ENCODE results near the gene SP6.

The SP6 gene

DNA sequence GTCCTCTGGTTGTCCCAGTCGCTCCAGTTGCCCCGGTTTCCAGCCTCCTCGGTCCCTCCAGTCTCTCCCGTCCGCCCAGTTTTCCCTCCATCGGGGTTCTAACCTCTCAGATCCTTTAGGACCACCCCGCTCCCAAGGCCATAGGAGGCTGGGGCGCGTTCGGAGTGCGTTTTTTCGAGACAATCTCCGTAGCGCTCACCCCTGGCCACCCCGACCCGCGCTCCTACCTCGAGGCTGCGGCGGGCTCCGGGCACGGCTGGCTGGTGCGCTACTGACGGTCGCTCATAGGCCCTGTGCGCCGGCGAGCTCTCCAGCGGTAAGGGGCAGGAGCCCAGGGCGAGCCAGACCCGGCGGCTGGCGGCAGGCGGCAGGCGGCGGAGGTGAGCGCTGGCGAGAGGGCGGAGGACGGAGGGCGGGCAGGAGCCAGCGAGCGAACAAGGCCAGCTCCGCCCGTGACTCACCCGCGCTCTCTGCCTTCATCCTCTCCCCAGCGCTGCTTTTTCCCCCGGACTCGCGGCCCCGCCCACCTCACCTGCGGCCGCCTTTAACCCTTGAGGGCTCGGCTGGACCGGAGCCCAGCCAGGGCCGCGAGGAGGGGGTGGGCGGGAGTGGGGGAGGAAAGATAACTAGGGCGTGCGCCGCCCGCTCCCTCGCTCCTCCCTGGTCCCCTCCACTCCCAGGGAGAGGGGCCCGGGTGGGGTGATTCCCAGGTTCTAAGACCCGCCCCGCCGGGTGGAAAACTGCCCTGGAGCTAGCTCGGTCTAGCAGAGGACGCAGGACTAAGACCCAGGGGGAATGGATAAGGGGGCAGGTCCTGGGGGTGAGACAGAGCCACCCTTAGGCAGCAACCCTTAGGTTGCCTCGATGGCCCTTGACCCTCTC lies at the start of gene SP6:
SP6 (minus strand) TSS at position 472 of the 882 bp plus-strand sequence. CDS start 2,734 bp downstream, outside the sequence.
- DNase-seq = peak; percentile 71

DNA sequence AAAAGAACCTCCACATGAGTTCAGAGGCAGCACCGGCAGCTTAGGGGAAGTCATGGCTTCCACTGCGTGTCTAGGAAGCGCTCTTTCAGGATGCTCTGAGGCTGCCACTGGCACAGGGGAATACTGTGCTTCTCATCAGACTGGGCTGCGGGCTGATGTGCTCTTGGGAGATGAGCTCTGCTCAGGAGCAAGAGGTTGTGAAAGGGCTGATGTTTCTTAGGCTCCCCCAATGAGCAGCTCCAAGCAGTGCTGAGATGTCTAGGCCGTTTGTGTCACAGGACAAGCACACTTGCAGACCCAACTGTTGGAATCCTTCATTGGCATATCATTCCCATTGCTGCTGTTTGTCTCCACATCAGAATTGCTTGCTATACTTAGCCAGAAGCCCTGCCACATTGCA lies 48.7 kb upstream of the SP6 start:
- no peak for DNase-seq

DNA sequence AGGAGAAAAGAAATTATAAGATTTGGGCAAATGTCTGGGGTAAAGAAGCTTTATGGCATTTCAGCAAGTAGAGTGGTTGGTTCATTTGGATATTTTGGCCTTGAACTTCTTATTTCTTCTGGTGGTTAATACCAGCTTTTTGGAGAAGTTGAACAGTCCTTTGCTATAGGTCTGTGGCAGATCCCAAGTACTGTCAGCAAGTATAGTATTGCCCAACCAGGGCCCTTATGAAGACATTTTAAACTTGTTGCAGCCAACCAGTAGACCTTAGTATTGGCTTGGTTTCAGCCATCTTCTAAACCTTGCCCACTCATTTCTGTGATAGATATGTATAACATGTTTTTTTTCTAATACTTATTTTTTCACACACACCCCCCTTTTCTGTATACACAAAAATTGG lies 47.3 kb upstream of the SP6 start:
- no peak for DNase-seq

DNA sequence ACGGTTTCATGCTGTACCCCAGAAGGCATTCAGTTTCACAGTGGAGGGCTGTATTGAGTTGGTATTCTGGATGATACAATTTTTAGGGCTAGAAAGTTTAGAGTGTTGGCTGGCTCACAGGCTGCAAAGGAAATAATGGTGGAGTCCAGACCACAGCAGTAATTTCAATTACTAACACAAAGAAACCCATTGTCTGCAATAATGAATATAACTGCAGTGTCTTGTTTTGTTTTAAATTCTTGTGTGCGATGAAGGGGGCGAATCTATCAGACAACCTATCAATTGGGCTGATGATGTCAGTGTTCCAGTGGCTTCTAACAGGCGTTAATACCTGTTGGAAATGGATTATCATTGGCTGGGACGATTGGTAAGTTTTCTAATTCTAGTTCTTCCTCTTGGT lies 46.6 kb upstream of the SP6 start:
- DNase-seq = no peak

DNA sequence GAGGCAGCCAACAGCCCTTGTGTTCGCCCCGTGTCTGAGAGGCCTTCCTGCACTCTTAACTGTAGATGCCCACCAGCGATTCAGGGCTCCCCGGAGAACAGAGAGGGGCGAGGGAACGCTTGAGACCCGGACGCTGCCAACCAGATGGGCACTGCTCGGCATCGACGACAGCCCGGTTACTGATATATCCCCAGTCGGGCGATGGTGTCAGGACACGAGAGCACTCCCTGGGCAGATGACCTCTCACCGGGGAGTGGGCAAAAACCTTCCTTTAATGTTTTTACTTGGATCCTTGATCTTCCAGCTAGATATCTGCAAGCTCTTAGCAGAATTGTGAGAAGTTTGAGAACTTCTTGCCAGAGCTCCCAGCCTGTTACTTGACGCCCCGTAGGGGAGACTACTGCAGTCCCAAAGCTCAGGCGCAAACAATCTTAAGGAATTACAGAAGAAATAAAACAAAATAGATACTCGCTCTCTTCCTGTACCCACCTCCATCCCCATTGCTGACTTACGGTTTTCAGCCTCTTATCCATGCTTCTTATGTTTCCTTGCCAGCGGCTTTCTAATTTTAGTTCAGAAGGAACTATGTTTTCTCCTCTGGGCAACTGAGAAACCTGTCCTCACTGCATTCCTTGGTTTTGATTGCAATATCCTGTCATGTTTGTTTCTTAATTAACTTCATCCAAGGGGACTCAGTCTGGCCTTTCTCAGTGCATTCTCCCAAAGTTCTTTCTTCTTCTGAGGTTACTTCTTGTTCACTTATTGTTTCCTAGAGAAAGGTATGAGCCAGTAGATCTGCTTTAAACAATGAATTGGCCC lies 45.9 kb upstream of the SP6 start:
- no peak for DNase-seq

DNA sequence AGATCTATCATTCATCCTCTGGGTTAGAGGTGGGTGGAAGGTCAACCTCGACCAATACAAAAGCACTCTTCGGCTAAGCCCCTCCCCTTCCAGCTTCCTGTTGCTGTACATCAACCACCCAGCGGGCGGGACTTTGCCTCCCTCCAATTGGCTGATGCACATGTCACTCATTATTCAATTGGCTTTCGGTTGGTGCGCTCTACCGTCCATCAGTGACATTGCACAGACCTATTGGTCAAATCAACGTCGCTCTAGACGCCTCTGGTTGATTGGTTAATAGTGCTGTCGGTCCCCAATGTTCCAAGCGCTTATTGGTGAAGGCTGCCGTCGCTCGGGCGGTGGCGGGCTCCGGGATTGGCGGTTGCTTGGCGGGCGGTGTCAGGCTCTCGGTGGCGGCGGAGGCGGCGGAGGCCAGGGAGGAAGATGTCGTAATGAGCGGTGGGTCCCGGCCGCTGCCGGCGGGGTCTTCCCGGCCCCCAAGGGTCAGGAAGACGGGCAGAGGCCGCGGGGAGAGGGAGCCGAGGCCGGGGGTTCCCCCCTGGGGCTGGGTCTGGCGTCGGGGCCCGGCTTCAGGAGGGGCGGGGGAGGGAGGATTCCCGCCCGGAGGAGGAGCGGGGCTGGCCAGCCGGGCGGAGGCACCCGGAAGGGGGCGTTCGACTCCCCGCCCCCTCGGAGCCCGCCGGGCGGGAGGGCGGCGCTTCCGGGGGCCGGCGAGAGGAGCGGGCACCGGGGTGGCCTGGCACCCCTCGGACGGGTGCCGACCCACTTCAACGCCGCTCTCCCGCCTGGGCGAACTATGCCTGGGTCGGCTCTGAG lies 45.1 kb upstream of the SP6 start, which contains the start of gene SP2:
SP2 (plus strand) TSS at position 381 of the 816 bp plus-strand sequence; CDS start at position 432, 51 bp downstream.
- peak; percentile 98 for DNase-seq

DNA sequence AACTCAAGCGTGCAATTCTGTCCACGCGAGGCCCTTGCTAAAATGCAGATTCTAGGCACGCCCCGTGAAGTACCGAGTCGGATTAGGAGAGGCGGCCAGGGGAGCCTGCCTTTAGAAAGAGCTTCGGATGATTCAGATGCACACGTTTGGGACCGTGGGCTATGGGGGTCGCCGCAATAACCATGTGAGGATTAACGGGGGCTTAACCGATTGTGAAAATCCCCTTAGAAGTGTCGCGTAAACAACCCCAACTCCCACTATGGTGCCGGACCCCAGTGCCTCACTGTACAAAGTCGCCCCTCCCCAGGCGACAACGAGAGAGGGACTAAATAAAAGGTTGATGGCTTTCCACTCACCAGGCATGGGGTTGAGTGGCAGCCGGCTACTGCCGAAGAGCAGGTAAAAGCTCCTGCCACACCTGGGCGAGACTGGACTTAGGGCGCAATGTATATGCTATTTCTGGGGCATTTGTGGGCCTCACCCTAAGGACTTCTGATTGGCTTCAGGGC lies 44.4 kb upstream of the SP6 start:
- peak; percentile 37 for DNase-seq

DNA sequence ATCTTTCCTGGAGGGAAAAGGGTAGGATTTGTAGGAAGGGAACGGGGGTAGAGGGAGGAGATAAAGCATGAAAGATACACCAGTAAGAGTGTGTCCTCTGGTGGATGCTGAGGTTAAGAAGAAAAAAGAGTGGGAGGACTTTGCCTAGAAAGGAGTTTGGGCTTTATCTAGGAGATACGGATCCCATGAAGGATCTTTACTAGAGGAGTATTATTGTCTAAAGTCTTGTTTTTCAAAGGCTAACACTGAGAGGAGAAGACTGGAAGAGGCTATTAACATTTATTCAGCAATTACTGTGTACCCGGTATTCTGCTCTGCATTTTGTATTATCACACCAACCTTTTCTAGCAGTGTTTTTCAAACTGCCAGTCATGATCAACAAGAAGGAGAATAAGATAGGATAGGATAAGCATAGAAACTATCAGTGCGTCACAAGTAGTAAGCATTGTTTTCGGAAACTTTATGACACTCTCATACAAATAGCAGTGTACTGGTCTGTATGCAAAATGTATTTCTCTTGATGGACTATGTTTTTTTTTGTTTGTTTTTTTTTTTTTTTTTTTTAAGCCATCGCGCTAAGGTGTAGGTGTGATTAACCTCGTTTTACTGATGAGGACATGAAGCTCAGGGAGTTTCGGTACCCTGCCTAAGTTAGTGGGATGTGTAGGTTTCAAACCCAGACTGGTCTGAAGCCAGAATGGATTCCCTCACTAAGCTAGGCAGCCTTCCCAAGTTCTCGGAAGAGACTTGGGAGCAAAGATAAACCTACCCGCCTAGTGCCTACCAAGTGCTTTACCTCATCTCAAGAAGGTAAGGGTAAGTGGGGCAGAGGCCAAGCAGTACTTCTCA lies 43.8 kb upstream of the SP6 start:
- DNase-seq = no peak

DNA sequence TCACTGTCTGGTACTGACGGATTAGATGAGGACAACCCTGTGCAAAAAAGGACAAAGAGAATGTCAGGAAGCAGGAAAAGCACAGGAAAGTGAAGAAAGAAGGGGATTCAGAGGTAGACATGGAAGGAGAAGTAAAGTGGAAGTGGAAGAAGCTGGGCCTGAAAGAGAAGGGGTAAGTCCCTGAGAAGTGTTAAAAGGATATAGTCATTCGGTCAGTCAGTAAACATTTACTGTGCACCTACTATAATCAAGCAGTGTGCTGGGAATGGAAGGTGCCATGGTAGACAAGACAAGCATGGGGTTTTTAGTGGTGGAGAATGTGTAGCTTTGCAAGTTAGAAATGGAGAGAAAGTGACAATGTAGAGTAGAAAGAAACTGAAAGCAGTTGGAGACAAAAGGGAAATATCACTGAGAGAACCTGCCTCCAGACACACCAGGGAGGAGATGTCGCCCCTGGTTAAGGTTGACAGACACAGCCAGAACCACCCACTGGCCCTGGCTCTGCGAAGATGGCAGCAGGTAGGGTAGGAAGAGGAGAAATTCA lies 40.7 kb upstream of the SP6 start:
- DNase-seq = no peak

DNA sequence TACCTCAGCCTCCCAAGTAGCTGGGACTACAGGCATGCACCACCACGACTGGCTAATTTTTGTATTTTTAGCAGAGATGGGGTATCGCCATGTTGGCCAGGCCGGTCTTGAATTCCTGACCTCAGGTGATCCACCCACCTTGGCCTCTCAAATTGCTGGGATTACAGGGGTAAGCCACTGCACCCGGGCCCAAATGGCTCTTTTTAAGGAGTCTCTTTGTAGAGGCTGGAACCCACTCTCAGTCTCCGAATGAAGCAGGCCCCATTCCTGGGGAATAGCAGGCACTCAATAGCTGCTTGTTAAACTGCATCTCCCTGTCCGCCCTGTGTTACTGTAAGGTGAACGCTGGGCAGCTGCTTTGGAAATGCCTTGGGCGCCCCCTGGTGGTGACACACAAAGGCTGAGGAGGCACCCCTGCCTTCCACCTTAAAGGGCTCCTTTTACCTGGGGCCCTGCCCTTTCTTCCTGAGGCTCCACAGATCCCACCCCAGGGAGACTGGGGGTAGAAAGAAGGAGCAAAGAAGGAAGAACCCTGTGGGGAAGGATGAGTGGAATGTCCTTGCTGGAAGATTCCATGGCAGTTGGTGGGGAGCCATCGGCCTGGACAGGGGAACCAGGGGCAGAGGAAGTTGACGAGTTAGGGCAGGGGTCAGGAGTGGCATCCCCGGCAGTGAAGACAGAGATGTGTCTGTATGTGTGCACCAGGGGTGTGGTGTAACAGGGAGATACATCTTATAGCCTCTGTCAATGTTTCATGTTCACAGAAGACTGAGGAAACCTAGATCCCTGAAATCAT lies 39.0 kb upstream of the SP6 start:
- peak; percentile 91 for DNase-seq

DNA sequence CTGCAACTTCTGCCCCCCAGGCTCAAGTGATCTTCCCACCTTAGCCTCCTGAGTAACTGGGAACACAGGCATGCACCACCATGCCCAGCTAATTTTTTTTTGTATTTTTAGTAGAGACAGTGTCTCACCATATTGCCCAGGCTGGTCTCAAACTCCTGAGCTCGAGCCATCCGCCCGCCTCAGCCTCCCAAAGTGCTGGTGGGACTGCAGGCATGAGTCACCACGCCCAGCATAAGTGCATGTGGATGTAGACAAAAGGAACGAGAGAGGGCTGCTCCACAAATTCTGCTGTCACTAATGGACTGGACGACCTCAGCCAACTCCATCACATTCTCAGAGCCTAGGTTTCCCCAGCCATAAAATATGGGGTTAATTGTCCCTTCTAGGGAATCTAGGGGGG lies 37.3 kb upstream of the SP6 start:
- DNase-seq = no peak

DNA sequence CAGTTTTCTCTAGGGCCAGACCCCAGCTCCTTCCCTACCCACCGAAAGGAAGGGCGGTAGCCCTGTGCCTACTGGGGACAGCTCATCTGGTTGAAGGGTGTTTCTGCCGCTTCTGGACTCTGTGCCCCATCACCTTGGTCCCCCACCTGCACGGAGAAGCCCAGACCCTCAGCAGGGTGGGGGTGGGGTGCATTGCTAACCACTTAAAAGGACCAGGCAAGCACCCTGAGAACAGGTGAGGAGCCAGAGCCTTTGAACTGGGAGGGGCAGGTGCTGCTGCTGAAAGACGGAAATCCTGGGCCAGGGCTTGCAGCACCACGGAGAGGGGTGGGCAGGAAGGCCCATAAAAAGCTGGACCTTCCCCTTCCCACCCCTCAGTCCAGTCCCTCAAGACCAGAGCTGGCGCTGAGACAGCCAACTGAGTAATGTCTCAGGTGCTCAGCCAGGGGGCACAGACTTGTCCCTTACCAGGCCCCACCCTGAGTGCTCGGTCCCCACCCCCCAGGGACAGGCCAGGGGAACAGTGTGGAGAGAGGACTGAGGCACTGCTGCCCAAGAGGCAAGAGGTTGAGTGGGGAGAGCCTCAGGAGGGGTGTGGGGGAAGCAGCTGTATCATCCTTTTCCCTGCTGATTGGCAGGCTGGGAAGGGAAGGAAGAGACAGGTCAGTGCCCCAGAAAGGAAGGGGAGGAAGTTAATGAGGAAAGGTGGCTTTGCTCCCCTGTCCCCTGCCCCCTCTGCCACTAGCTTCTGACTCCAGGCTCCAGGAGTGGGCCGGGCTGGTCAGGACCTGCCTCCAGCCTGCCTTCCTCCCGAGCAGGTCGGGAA lies 34.2 kb upstream of the SP6 start:
- no peak for DNase-seq

DNA sequence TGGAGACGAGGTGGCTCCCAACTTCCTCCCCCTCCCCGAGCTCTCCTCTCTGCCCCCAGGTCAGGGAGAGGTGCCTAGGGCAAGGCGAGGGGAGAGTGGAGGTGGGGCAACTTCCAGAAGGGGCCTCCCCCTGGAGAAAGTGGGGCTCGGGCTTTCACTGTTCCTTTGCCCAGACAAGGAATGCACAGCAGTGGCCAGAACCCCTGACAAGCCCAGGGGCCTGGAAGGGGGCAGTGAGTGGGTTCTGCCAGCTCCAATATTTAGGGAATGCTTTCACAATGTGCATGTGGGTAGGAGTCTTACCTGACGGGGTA lies 33.4 kb upstream of the SP6 start:
- no peak for DNase-seq

DNA sequence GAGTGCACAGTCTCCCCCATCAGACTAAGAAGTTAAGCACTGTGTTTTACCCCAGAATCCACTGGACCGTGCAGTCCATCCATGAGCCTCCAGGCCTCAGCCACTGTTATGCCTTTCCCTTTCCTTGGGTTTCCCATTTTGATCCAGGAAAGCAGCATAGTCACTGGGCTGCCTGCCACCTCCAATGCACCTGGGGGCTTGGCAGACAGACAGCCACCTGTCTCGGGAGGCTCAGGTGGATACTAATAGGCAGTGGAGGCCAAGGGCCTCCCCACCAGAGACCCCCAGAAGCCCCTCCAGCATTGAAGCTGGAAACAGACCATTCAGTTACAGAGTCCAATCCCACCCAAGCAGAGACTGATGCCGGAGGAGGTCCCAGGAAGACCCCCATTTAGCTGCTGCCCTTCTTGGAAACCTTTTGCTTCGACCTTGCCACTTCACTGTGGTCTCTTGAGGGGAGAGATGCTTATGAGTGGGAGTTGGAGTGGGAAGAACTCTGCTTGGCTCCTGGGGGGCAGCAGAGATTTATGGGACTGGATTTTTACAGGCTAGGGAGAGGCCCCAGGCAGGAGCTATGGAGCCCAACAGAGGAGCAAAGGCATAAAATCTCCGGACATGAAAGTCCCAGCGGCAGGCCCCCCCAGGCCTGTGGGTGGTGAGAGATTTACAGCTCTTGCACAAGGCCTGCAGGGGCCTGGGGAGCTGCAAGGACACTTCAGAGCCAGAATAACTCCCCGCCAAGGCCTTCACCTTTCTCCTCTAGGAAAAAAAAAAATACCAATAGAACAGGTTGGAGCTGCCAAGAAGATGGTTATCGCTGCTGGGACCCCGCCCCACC lies 32.8 kb upstream of the SP6 start:
- no peak for DNase-seq

DNA sequence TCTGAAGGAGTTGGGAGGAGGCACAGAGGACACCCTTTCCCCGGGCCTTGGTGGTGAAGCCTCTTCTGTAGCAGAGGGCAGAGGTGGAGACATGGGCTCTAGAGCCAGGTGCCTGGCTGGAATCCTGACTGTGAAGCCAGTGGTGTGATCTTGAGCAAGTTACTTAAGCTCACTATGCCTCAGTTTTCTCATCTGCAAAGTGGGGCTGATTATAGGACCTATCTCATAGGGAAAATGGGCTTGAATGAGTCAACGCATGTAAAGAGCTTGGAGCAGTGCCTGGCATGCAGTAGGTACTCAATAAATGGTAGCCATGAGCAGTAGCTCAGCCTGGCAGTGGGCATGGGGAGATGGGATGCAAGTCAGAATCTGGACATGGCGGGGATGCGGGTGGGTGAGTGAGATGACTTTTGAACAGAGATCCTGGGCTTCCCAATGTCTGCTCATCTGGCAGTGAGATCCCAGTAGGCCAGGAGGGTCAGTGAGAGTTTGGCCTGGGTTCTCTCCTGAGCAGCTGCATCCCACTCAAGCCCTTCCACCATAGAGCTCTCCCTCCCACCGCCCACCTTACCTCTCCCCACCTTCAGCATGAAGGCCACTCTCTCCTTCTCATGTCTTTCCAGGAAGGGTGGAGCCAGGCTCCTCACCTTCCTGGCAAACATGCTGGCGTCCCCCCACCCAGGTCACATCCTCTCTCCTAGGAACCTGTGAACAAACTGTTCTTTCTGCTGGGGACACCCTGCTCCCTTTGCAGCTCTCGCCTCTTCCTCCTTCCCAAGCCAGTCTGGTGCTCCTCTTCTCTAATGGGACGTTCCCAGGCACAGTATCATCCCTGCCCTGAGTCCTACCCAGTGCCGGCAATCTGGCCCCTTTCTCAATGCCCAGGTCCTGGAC lies 32.0 kb upstream of the SP6 start:
- no peak for DNase-seq

DNA sequence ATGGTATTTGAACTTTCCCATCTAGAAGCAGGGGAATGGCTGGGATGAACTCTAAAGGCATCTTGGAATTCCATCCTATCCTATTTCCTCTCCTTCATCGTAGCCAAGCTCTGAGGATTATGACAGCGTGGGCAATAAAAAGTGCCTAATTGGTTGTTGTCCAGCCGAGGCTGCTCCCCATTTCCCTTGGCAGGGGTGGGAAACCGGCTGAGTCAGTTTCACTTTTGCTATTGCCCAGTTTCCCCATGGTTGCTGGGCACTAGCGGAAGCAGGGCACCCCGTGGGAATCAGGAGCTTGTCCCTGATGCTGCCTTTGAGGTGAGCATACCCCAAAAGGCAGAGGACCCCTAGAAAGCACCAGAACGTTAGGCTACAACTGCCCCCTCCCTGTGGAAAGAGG lies 31.3 kb upstream of the SP6 start:
- no peak for DNase-seq

DNA sequence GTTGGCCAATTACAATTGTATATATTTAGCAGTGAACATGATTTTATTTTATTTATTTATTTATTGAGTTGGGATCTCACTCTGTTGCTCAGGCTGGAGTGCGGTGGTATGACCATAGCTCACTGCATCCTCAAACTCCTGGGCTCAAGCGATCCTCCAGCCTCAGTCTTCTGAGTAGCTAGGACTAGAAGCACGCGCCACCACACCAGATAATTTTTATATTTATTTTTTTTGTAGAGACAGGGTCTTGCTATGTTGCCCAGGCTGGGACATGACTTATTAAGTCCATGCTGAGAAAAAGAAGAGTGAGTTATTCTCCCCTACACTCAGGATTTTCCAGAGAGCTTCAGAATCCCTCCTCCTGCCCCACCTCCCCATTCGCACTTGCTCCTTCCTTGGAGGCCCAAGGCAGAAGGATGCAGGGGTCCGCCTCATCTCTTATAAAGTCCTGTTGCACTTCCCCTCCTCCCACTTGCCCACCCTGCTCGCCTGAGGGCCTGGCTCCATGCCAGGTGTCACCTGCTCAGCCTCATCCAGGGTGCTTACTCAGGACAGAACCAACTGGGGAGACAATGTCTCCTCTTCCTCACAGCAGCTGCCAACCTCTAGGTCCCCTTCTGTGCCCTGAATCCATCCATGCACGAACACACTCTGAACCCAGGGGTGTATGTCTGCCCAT lies 29.0 kb upstream of the SP6 start:
- no peak for DNase-seq
